A673 (cell line): ENCODE results near the gene BBS4.

Source experiments
- CTCF ChIP-seq: fragments of 300-800, 200-600 bp; sonication (generic); conservative IDR thresholded peaks from 2 replicates; pipeline ENCODE4 v1.5.1; 2017; ENCODE audit warnings: low read depth, mild to moderate bottlenecking, antibody characterized with exemption, low read length, moderate library complexity, mixed read lengths
- EZH2 ChIP-seq: fragments of 200-600 bp; sonication (generic); IDR thresholded peaks from 2 replicates; pipeline ENCODE4 v1.6.1; 2017; ENCODE audit warnings: borderline replicate concordance, low read depth, mild to moderate bottlenecking, mixed read lengths, antibody characterized with exemption, low read length; ENCODE audit not compliant: poor library complexity, severe bottlenecking

DNA sequence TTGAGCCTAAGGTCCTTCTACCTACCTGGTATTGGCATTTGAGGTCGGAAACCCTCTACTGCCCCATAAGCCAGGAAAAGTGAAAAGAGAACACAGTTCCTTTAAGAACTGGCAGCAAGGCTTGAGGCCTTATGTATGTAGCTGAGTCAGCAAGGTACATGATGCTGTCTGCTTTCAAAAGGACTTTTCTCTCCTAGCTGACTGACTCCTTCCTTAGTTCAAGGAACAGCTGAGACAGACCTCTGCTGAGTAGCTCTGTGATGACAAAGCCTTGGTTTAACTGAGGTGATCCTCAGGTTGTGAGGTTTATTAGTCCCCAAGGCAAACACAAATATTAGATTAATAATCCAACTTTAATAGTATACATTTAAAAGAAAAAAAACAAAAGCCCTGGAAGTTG is 51.7 kb downstream of the BBS4 start:
- no peak for TF ChIP-seq CTCF
- no peak for TF ChIP-seq EZH2
